Endodermal cell (in vitro differentiated cells): Measurements from ENCODE around the gene RCOR2. TPM values are rescaled to one million over a fixed set of nuclear protein-coding genes. Genes with fewer than 3 reads are reported as not detected.

Experiments
- DNase-seq: peaks from one replicate; pipeline ENCODE4 v3.0.0-alpha.2; 2017
- H3K27ac ChIP-seq: 2 replicates; pipeline ENCODE4 v1.5.1; 2013; ENCODE audit warnings: mild to moderate bottlenecking, low read depth, low read length, moderate library complexity
- H3K27me3 ChIP-seq: 2 replicates; pipeline ENCODE4 v1.6.1; 2013; ENCODE audit warnings: mild to moderate bottlenecking, low read length, moderate library complexity; ENCODE audit not compliant: insufficient read depth, control insufficient read depth, poor library complexity, severe bottlenecking
- H3K36me3 ChIP-seq: 2 replicates; pipeline ENCODE4 v1.7.0; 2013; ENCODE audit warnings: mild to moderate bottlenecking, low read length, moderate library complexity; ENCODE audit not compliant: control insufficient read depth, insufficient read depth
- H3K4me1 ChIP-seq: one replicate; pipeline ENCODE4 v1.7.0; 2013; ENCODE audit warnings: low read length; ENCODE audit not compliant: control insufficient read depth, insufficient read depth
- H3K4me3 ChIP-seq: 2 replicates; pipeline ENCODE4 v1.5.1; 2013; ENCODE audit warnings: mild to moderate bottlenecking, low read length, moderate library complexity
- H3K9ac ChIP-seq: 2 replicates; pipeline ENCODE4 v1.6.1; 2013; ENCODE audit warnings: mild to moderate bottlenecking, low read length, moderate library complexity; ENCODE audit not compliant: poor library complexity, severe bottlenecking; ENCODE audit errors: extremely low read depth
- H3K9me3 ChIP-seq: 2 replicates; pipeline ENCODE4 v1.6.1; 2013; ENCODE audit warnings: mild to moderate bottlenecking, low read length, moderate library complexity; ENCODE audit not compliant: control insufficient read depth
- H3K27ac Mint-ChIP-seq: 2 replicates; pipeline ENCODE4 v1.8.0; 2020; ENCODE audit warnings: mixed read lengths
- H3K27me3 Mint-ChIP-seq: 2 replicates; pipeline ENCODE4 v1.8.0; 2021; ENCODE audit warnings: mild to moderate bottlenecking, mixed read lengths; ENCODE audit not compliant: insufficient read depth
- H3K36me3 Mint-ChIP-seq: 2 replicates; pipeline ENCODE4 v1.8.0; 2020; ENCODE audit warnings: low read depth, mixed read lengths
- H3K4me1 Mint-ChIP-seq: 2 replicates; pipeline ENCODE4 v1.8.0; 2020; ENCODE audit warnings: mixed read lengths
- H3K4me3 Mint-ChIP-seq: 2 replicates; pipeline ENCODE4 v1.8.0; 2020; ENCODE audit warnings: mild to moderate bottlenecking, moderate library complexity, mixed read lengths
- H3K9me3 Mint-ChIP-seq: 2 replicates; pipeline ENCODE4 v1.8.0; 2020; ENCODE audit warnings: mild to moderate bottlenecking, mixed read lengths
- CTCF ChIP-seq: fragments of 200-600 bp; sonication (generic); conservative IDR thresholded peaks from 2 replicates; pipeline ENCODE4 v1.5.0; 2021; ENCODE audit warnings: antibody characterized with exemption, mild to moderate bottlenecking
- WGBS, 2 experiments: methylation state at CpG; one replicate each; pipeline versions ENCODE4 v1.1.5 to v1.1.7; 2013; ENCODE audit warnings: missing lambda C conversion rate in 2 of 2, mixed read lengths in 1 of 2; ENCODE audit not compliant: insufficient coverage in 1 of 2, insufficient read length in 1 of 2; 5-methylcytosine and 5-hydroxymethylcytosine counted together
- total RNA-seq, 2 donors: library from RNA; stranded (reverse); fragmentation: NEBNext Ultra II Directional in 1 of 2; extraction: Animal tissue kit (Norgen Biotek cat#: 25700) in 1 of 2; gene quantifications; 2 replicates in 1 of 2; 3 replicates in 1 of 2; pipeline ENCODE4 v1.2.1, GENCODE V29; 2021

RCOR2 gene
- total RNA-seq, 2 donors from 2014 or later, result 45.0 to 51.4 TPM

- no peaks in the 10 kb centered on the region for H3K9me3 Mint-ChIP-seq
- H3K36me3 Mint-ChIP-seq, result peaks cover 8% of the 10 kb centered on the region
- H3K4me3 ChIP-seq, result no peak overlapping the region
- no peaks in the 10 kb centered on the region for H3K27me3 ChIP-seq
- H3K27ac Mint-ChIP-seq, result no peak overlapping the region
- no peak overlapping the region for H3K9ac ChIP-seq
- H3K4me1 Mint-ChIP-seq, result peaks cover 13% of the 10 kb centered on the region
- peaks cover 7% of the 10 kb centered on the region for H3K27me3 Mint-ChIP-seq
- no peak overlapping the region for H3K27ac ChIP-seq
- no peak overlapping the region for H3K4me3 Mint-ChIP-seq
- 79 to 84% methylated on average over 11 to 19 of the region's 19 CpGs for WGBS, 2 experiments
- H3K9me3 ChIP-seq, result no peaks in the 10 kb centered on the region
- H3K36me3 ChIP-seq, result no peaks in the 10 kb centered on the region
- TF ChIP-seq CTCF, result no peak
- peaks cover 3% of the 10 kb centered on the region for H3K4me1 ChIP-seq
- DNase-seq, result peak; percentile 64
Measured at GRCh38 chr11:63961608-63962412, 44.8 kb upstream of the RCOR2 start.

- H3K4me3 ChIP-seq, result no peak overlapping the region
- no peak overlapping the region for H3K9ac ChIP-seq
- Mint-ChIP-seq H3K27ac (no peak overlapping the region), H3K27me3 (no peaks in the 10 kb centered on the region), H3K9me3 (no peaks in the 10 kb centered on the region), H3K4me1 (peaks cover 13% of the 10 kb centered on the region), H3K4me3 (no peak overlapping the region), H3K36me3 (peaks cover 43% of the 10 kb centered on the region)
- peaks cover 33% of the 10 kb centered on the region for H3K36me3 ChIP-seq
- DNase-seq, result no peak
- no peak for TF ChIP-seq CTCF
- no peaks in the 10 kb centered on the region for H3K9me3 ChIP-seq
- WGBS, 2 experiments, result 92 to 97% methylated on average over 5 of the region's 5 CpGs
- H3K27ac ChIP-seq, result no peak overlapping the region
- H3K4me1 ChIP-seq, result peaks cover 3% of the 10 kb centered on the region
- H3K27me3 ChIP-seq, result no peaks in the 10 kb centered on the region
Measured at GRCh38 chr11:63958008-63958407, 41.0 kb upstream of the RCOR2 start.

- 99 to 100% methylated on average over 3 to 4 of the region's 4 CpGs for WGBS, 2 experiments
- Histone ChIP-seq H3K27me3 (no peaks in the 10 kb centered on the region), H3K4me1 (no peaks in the 10 kb centered on the region), H3K27ac (no peak overlapping the region), H3K9me3 (no peaks in the 10 kb centered on the region), H3K36me3 (peaks cover 64% of the 10 kb centered on the region), H3K4me3 (no peak overlapping the region), H3K9ac (no peak overlapping the region)
- H3K27me3 Mint-ChIP-seq, result no peaks in the 10 kb centered on the region
- no peak for TF ChIP-seq CTCF
- H3K4me3 Mint-ChIP-seq, result no peak overlapping the region
- H3K36me3 Mint-ChIP-seq, result peaks cover 77% of the 10 kb centered on the region
- no peaks in the 10 kb centered on the region for H3K9me3 Mint-ChIP-seq
- H3K4me1 Mint-ChIP-seq, result peaks cover 15% of the 10 kb centered on the region
- DNase-seq, result no peak
- peak overlapping the region; percentile 79 for H3K27ac Mint-ChIP-seq
Measured at GRCh38 chr11:63952570-63952969, 35.6 kb upstream of the RCOR2 start.
